IMR-90 (cell line): Measurements from ENCODE around the gene FAF1.

Source experiments
- BHLHE40 ChIP-seq: fragments of 150-350 bp; IDR thresholded peaks from 2 replicates; pipeline ENCODE4 v1.6.1; 2016; ENCODE audit warnings: mild to moderate bottlenecking, low read depth, low read length
- CEBPB ChIP-seq: IDR thresholded peaks from 2 replicates; pipeline ENCODE4 v1.6.1; 2012; ENCODE audit warnings: low read depth, low read length, improper control_type of control experiment
- CHD1 ChIP-seq: IDR thresholded peaks from 2 replicates; pipeline ENCODE4 v1.6.1; 2012; ENCODE audit warnings: low read depth, low read length, improper control_type of control experiment
- FOS ChIP-seq: fragments of 150-350 bp; IDR thresholded peaks from 2 replicates; pipeline ENCODE4 v1.6.1; 2016; ENCODE audit warnings: low read depth, low read length
- MAFK ChIP-seq: IDR thresholded peaks from 2 replicates; pipeline ENCODE4 v1.6.1; 2012; ENCODE audit warnings: low read depth, low read length, improper control_type of control experiment
- MXI1 ChIP-seq: IDR thresholded peaks from 2 replicates; pipeline ENCODE4 v1.6.1; 2012; ENCODE audit warnings: low read depth, mild to moderate bottlenecking, low read length, moderate library complexity, borderline replicate concordance
- NFE2L2 ChIP-seq: fragments of 150-350 bp; IDR thresholded peaks from 2 replicates; pipeline ENCODE4 v1.6.1; 2016; ENCODE audit warnings: low read depth, mild to moderate bottlenecking, low read length
- POLR2A ChIP-seq: IDR thresholded peaks from 2 replicates; pipeline ENCODE4 v1.6.1; 2012; ENCODE audit warnings: mild to moderate bottlenecking, low read depth, low read length
- RAD21 ChIP-seq: IDR thresholded peaks from 2 replicates; pipeline ENCODE4 v1.6.1; 2012; ENCODE audit warnings: low read length, improper control_type of control experiment
- RCOR1 ChIP-seq: IDR thresholded peaks from 2 replicates; pipeline ENCODE4 v1.6.1; 2012; ENCODE audit warnings: mild to moderate bottlenecking, low read length, improper control_type of control experiment; ENCODE audit not compliant: insufficient replicate concordance
- SMC3 ChIP-seq: fragments of 150-350 bp; IDR thresholded peaks from 2 replicates; pipeline ENCODE4 v1.6.1; 2016; ENCODE audit warnings: low read depth, mild to moderate bottlenecking, antibody characterized with exemption, low read length, moderate library complexity
- USF2 ChIP-seq: fragments of 150-350 bp; IDR thresholded peaks from 2 replicates; pipeline ENCODE4 v1.6.1; 2017; ENCODE audit warnings: mild to moderate bottlenecking, antibody characterized with exemption, low read length, low read depth
- TF ChIP-seq, protein P1 (sequence below): conservative IDR thresholded peaks from 2 replicates; pipeline ENCODE4 v1.5.1; 2012; ENCODE audit warnings: mild to moderate bottlenecking, low read depth, low read length, improper control_type of control experiment
- TF ChIP-seq, protein P2 (sequence below): fragments of 150-350 bp; IDR thresholded peaks from 2 replicates; pipeline ENCODE4 v1.6.1; 2016; ENCODE audit warnings: low read depth, mild to moderate bottlenecking, low read length, moderate library complexity, borderline replicate concordance

DNA sequence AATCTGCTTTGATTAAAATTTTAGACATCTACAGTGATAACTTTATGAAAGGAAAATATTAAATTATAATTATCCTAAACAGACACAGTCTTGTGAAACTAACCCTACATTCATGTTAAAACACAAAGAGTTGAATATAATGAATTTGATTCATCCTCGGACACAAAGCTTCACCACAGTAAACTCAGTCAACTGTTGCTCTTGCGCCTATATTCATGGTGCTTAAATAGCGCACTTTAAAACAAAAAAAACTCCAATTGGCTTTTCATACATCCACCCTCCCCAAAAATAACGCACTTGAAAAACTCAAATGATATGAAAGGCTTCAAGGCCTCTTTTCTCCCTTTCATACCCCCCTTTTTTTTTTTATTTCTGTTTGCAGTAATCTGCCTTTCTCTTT, 260.3 kb downstream of the FAF1 start:
- no peak for TF ChIP-seq CHD1
- TF ChIP-seq, protein P1, sequence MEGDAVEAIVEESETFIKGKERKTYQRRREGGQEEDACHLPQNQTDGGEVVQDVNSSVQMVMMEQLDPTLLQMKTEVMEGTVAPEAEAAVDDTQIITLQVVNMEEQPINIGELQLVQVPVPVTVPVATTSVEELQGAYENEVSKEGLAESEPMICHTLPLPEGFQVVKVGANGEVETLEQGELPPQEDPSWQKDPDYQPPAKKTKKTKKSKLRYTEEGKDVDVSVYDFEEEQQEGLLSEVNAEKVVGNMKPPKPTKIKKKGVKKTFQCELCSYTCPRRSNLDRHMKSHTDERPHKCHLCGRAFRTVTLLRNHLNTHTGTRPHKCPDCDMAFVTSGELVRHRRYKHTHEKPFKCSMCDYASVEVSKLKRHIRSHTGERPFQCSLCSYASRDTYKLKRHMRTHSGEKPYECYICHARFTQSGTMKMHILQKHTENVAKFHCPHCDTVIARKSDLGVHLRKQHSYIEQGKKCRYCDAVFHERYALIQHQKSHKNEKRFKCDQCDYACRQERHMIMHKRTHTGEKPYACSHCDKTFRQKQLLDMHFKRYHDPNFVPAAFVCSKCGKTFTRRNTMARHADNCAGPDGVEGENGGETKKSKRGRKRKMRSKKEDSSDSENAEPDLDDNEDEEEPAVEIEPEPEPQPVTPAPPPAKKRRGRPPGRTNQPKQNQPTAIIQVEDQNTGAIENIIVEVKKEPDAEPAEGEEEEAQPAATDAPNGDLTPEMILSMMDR, result no peak
- no peak for TF ChIP-seq MXI1
- TF ChIP-seq, protein P2, sequence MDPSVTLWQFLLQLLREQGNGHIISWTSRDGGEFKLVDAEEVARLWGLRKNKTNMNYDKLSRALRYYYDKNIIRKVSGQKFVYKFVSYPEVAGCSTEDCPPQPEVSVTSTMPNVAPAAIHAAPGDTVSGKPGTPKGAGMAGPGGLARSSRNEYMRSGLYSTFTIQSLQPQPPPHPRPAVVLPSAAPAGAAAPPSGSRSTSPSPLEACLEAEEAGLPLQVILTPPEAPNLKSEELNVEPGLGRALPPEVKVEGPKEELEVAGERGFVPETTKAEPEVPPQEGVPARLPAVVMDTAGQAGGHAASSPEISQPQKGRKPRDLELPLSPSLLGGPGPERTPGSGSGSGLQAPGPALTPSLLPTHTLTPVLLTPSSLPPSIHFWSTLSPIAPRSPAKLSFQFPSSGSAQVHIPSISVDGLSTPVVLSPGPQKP, result no peak
- TF ChIP-seq SMC3, result no peak
- TF ChIP-seq RAD21, result no peak
- no peak for TF ChIP-seq USF2
- no peak for TF ChIP-seq RCOR1
- TF ChIP-seq POLR2A, result no peak
- no peak for TF ChIP-seq BHLHE40
- no peak for TF ChIP-seq NFE2L2
- TF ChIP-seq FOS, result no peak
- no peak for TF ChIP-seq MAFK
- no peak for TF ChIP-seq CEBPB
